ENCODE results near the gene UGT3A1.

DNA sequence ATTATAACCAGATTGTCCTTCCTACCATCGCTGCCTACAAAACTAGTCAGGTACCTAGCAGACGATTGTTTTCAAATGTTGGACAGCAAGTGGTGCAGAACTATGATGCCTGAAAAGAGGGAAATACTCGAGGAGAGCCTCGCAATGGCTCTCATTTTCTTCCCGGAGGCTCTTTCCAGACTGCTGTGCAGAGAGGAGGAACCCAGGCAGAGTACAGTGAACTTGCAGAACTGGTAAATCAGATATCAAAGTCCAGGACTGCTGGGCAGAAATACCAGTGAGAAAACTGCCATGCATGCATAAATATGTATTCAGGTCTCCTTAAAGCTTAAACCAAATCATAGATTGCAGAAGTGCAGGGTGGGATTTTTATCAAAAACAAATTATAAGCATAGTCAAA lies 26.4 kb upstream of the UGT3A1 start:
- no peak for TF ChIP-seq EZH2 (IDR thresholded peaks at IDR 0.05)
- no peak for TF ChIP-seq POLR2AphosphoS5 (IDR thresholded peaks at IDR 0.05; ENCODE audit: borderline replicate concordance, low read depth, low read length)
